Vagina (tissue), 2 donors: ENCODE results near the gene THADA.

Source experiments
- POLR2AphosphoS5 ChIP-seq, 2 donors: sonication (generic); formaldehyde crosslinking; IDR thresholded peaks; one replicate each; pipeline ENCODE4 v1.9.0; 2017; ENCODE audit warnings: antibody characterized with exemption in 2 of 2, mild to moderate bottlenecking in 2 of 2, low read depth in 1 of 2; ENCODE audit not compliant: insufficient read depth in 1 of 2
- TF ChIP-seq, protein P1 (sequence below), 3 experiments: fragments of 450-650 bp in 2 of 3; fragments of 200-600 bp in 1 of 3; sonication (generic) in 1 of 3; IDR thresholded peaks; one replicate each; pipeline ENCODE4 v1.5.1; 2017 to 2019; ENCODE audit warnings: antibody characterized with exemption in 3 of 3, mild to moderate bottlenecking in 2 of 3, moderate library complexity in 2 of 3

GRCh38 chr2:43355399-43355798 lies 240.4 kb downstream of the THADA start:
- TF ChIP-seq, protein P1, sequence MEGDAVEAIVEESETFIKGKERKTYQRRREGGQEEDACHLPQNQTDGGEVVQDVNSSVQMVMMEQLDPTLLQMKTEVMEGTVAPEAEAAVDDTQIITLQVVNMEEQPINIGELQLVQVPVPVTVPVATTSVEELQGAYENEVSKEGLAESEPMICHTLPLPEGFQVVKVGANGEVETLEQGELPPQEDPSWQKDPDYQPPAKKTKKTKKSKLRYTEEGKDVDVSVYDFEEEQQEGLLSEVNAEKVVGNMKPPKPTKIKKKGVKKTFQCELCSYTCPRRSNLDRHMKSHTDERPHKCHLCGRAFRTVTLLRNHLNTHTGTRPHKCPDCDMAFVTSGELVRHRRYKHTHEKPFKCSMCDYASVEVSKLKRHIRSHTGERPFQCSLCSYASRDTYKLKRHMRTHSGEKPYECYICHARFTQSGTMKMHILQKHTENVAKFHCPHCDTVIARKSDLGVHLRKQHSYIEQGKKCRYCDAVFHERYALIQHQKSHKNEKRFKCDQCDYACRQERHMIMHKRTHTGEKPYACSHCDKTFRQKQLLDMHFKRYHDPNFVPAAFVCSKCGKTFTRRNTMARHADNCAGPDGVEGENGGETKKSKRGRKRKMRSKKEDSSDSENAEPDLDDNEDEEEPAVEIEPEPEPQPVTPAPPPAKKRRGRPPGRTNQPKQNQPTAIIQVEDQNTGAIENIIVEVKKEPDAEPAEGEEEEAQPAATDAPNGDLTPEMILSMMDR (IDR thresholded peaks at IDR 0.05), result no peak
- TF ChIP-seq POLR2AphosphoS5 (IDR thresholded peaks at IDR 0.05; ENCODE audit: insufficient read depth in 1 of 2, low read depth in 1 of 2), result no peak
